Measurements from ENCODE around the gene CFAP210.

The CFAP210 gene

DNA sequence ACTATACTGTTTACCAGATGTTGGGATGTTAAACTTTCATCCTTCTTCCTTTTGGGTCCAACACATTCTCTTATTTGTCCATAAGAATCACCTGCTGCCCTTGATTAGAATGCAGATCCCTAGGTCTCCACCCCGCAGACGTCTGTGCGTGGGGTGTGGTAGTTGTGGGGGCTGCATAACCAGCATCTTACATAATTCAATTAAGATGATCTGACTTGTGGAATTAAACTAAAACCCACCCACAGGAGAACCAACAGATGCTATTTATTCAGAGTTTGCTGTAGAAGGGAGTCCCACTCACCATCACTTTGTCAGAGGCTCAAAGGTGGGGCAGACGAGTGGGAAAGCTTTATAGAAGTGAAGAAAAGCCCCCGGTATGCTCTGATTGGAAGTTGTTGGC is 37.9 kb upstream of the CFAP210 start:
- TF ChIP-seq, protein P1, sequence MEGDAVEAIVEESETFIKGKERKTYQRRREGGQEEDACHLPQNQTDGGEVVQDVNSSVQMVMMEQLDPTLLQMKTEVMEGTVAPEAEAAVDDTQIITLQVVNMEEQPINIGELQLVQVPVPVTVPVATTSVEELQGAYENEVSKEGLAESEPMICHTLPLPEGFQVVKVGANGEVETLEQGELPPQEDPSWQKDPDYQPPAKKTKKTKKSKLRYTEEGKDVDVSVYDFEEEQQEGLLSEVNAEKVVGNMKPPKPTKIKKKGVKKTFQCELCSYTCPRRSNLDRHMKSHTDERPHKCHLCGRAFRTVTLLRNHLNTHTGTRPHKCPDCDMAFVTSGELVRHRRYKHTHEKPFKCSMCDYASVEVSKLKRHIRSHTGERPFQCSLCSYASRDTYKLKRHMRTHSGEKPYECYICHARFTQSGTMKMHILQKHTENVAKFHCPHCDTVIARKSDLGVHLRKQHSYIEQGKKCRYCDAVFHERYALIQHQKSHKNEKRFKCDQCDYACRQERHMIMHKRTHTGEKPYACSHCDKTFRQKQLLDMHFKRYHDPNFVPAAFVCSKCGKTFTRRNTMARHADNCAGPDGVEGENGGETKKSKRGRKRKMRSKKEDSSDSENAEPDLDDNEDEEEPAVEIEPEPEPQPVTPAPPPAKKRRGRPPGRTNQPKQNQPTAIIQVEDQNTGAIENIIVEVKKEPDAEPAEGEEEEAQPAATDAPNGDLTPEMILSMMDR (conservative IDR thresholded peaks at IDR 0.05; ENCODE audit: low read depth, low read length): no peak
- no peak overlapping the region for H3K4me3 ChIP-seq (IDR thresholded peaks at IDR 0.05; ENCODE audit: insufficient read depth, low read depth, low read length)
- H3K36me3 ChIP-seq (ENCODE audit: insufficient read depth): no peaks in the 10 kb centered on the region
- H3K79me2 ChIP-seq (ENCODE audit: insufficient read depth, low read depth): no peaks in the 10 kb centered on the region
- H2AFZ ChIP-seq (ENCODE audit: low read depth): no peak overlapping the region
- H3K27me3 ChIP-seq (ENCODE audit: insufficient read depth, low read depth): peaks cover 3% of the 10 kb centered on the region; the same call in 1 of the 2 replicates
- H3K4me2 ChIP-seq: no peak overlapping the region
- H3K27ac ChIP-seq: no peak overlapping the region
- H3K4me1 ChIP-seq (ENCODE audit: low read depth, poor library complexity, severe bottlenecking): peaks cover 6% of the 10 kb centered on the region
- no peaks in the 10 kb centered on the region for H4K20me1 ChIP-seq (ENCODE audit: insufficient read depth)
- H3K9ac ChIP-seq: no peak overlapping the region

- no peak overlapping the region for H2AFZ ChIP-seq (ENCODE audit: low read depth)
- no peak overlapping the region for H3K4me2 ChIP-seq
- no peak overlapping the region for H3K9ac ChIP-seq
- H4K20me1 ChIP-seq (ENCODE audit: insufficient read depth): no peaks in the 10 kb centered on the region
- H3K36me3 ChIP-seq (ENCODE audit: insufficient read depth): no peaks in the 10 kb centered on the region
- no peaks in the 10 kb centered on the region for H3K79me2 ChIP-seq (ENCODE audit: insufficient read depth, low read depth)
- H3K27me3 ChIP-seq (ENCODE audit: insufficient read depth, low read depth): no peaks in the 10 kb centered on the region
- H3K4me3 ChIP-seq (IDR thresholded peaks at IDR 0.05; ENCODE audit: insufficient read depth, low read depth, low read length): no peak overlapping the region
- TF ChIP-seq, protein P1 (conservative IDR thresholded peaks at IDR 0.05; ENCODE audit: low read depth, low read length): no peak
- H3K27ac ChIP-seq: no peak overlapping the region
- no peaks in the 10 kb centered on the region for H3K4me1 ChIP-seq (ENCODE audit: low read depth, poor library complexity, severe bottlenecking)
Observed at GRCh38 chr2:169729274-169729605, 35.0 kb upstream of the CFAP210 start.

GRCh38 chr2:169727065-169727464 is 32.9 kb upstream of the CFAP210 start:
- TF ChIP-seq, protein P1 (conservative IDR thresholded peaks at IDR 0.05; ENCODE audit: low read depth, low read length): no peak

DNA sequence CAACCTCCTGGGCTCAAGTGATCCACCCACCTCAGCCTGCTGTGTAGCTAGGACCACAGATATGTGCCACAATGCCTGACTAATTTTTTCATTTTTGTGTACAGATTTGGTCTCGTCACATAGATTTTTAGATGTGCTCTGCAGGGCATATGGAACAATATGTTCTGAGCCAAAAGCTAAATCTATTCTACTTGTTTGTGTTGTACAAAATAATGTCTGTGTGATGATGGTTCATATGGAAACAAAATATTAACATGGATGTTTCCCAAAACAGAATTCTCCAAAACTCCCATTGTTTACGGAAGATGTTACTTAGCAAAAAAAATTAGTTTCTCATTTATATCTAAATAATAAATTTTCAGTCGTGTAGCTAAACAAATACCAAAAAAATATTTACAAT is 26.8 kb upstream of the CFAP210 start:
- no peak overlapping the region for H3K4me2 ChIP-seq
- TF ChIP-seq, protein P1 (conservative IDR thresholded peaks at IDR 0.05; ENCODE audit: low read depth, low read length): no peak
- no peaks in the 10 kb centered on the region for H4K20me1 ChIP-seq (ENCODE audit: insufficient read depth)
- H3K4me3 ChIP-seq (IDR thresholded peaks at IDR 0.05; ENCODE audit: insufficient read depth, low read depth, low read length): no peak overlapping the region
- H3K27me3 ChIP-seq (ENCODE audit: insufficient read depth, low read depth): no peaks in the 10 kb centered on the region
- no peak overlapping the region for H2AFZ ChIP-seq (ENCODE audit: low read depth)
- no peaks in the 10 kb centered on the region for H3K79me2 ChIP-seq (ENCODE audit: insufficient read depth, low read depth)
- H3K27ac ChIP-seq: no peak overlapping the region
- H3K9ac ChIP-seq: no peak overlapping the region
- peaks cover 6% of the 10 kb centered on the region for H3K4me1 ChIP-seq (ENCODE audit: low read depth, poor library complexity, severe bottlenecking)
- no peaks in the 10 kb centered on the region for H3K36me3 ChIP-seq (ENCODE audit: insufficient read depth)

More at GRCh38 chr2:169727065-169727464, 32.9 kb upstream of the CFAP210 start:
- Histone ChIP-seq H3K4me1 (ENCODE audit: low read depth, poor library complexity, severe bottlenecking) (no peaks in the 10 kb centered on the region), H3K27ac (no peak overlapping the region), H3K4me3 (IDR thresholded peaks at IDR 0.05; ENCODE audit: insufficient read depth, low read depth, low read length) (no peak overlapping the region), H3K36me3 (ENCODE audit: insufficient read depth) (no peaks in the 10 kb centered on the region), H3K79me2 (ENCODE audit: insufficient read depth, low read depth) (no peaks in the 10 kb centered on the region), H4K20me1 (ENCODE audit: insufficient read depth) (no peaks in the 10 kb centered on the region), H2AFZ (ENCODE audit: low read depth) (no peak overlapping the region), H3K9ac (no peak overlapping the region), H3K4me2 (no peak overlapping the region), H3K27me3 (ENCODE audit: insufficient read depth, low read depth) (no peaks in the 10 kb centered on the region)

Measured in KMS-11 (cell line).